BJ (cell line): Measurements from ENCODE around the gene AJAP1. TPM values are rescaled to one million over a fixed set of nuclear protein-coding genes. Genes with fewer than 3 reads are reported as not detected.
A peak's percentile ranks its signal among the peaks of the same experiment; 100 is the strongest.
"Not testable (repeated sequence)": the region's sequence is repeated elsewhere in the genome, so short reads cannot be mapped to it uniquely, and the experiment has no call there.

Source experiments
- CTCF ChIA-PET: fragments of 350-600 bp; formaldehyde crosslinking; extraction: SDS; loops from one replicate; lab custom pipeline; 2021; ENCODE audit warnings: antibody characterized with exemption, inconsistent platforms; lab: Yijun Ruan, JAX
- POLR2A ChIA-PET: fragments of 300-600 bp; sonication (Branson Sonifier 250); formaldehyde crosslinking; extraction: SDS; loops from one replicate; lab custom pipeline; 2021; ENCODE audit warnings: antibody characterized with exemption; lab: Charles Lee
- DNase-seq: peaks from one replicate; pipeline ENCODE4 v3.0.0-alpha.2; 2011; ENCODE audit warnings: low read depth
- H3K27me3 ChIP-seq: 2 replicates; pipeline ENCODE4 v1.6.0; 2011; ENCODE audit warnings: low read length; ENCODE audit not compliant: control insufficient read depth, insufficient read depth
- H3K36me3 ChIP-seq: 2 replicates; pipeline ENCODE4 v1.5.1; 2011; ENCODE audit warnings: low read length; ENCODE audit not compliant: control insufficient read depth, insufficient read depth
- H3K4me3 ChIP-seq: 2 replicates; pipeline ENCODE4 v1.5.1; 2011; ENCODE audit warnings: low read depth, mild to moderate bottlenecking, control low read depth, low read length
- CTCF ChIP-seq: IDR thresholded peaks from 2 replicates; pipeline ENCODE4 v1.5.1; 2011; ENCODE audit warnings: low read depth, mild to moderate bottlenecking, control low read depth, inconsistent platforms, low read length, moderate library complexity; ENCODE audit not compliant: insufficient read depth
- polyA plus RNA-seq: library from polyadenylated mRNA; depleted of rRNA; stranded (reverse); fragments of >200 nt; gene quantifications from 2 replicates; pipeline ENCODE4 v1.2.3, GENCODE V29; 2011

Gene AJAP1
- polyA plus RNA-seq, 1 experiment, result 0.80 TPM

- H3K4me3 ChIP-seq, result no peak overlapping the region
- H3K27me3 ChIP-seq, result no peaks in the 10 kb centered on the region
- ChIA-PET CTCF (no interaction called here), POLR2A (no interaction called here)
- H3K36me3 ChIP-seq, result no peaks in the 10 kb centered on the region
- TF ChIP-seq CTCF, result no peak
- DNase-seq, result no peak
Observed at GRCh38 chr1:4662168-4662567, 7.8 kb downstream of the AJAP1 start.

- no peak for TF ChIP-seq CTCF
- Histone ChIP-seq H3K36me3 (no peaks in the 10 kb centered on the region), H3K27me3 (no peaks in the 10 kb centered on the region), H3K4me3 (no peak overlapping the region)
- ChIA-PET CTCF (no interaction called here), POLR2A (no interaction called here)
- DNase-seq, result no peak
Observed at GRCh38 chr1:4662723-4663122, 8.3 kb downstream of the AJAP1 start.

- POLR2A ChIA-PET, result no interaction called here
- Histone ChIP-seq H3K27me3 (no peaks in the 10 kb centered on the region), H3K4me3 (no peak overlapping the region), H3K36me3 (no peaks in the 10 kb centered on the region)
- no peak for TF ChIP-seq CTCF
- CTCF ChIA-PET, result no interaction called here
- DNase-seq, result no peak
Observed at GRCh38 chr1:4664095-4664494, 9.7 kb downstream of the AJAP1 start.

GRCh38 chr1:4664606-4665005, 10.2 kb downstream of the AJAP1 start:
- TF ChIP-seq CTCF, result no peak
- no peaks in the 10 kb centered on the region for H3K27me3 ChIP-seq
- DNase-seq, result no peak
- POLR2A ChIA-PET, result no interaction called here
- CTCF ChIA-PET, result no interaction called here
- H3K36me3 ChIP-seq, result no peaks in the 10 kb centered on the region
- no peak overlapping the region for H3K4me3 ChIP-seq

GRCh38 chr1:4665456-4665855, 11.0 kb downstream of the AJAP1 start:
- POLR2A ChIA-PET, result no interaction called here
- Histone ChIP-seq H3K4me3 (no peak overlapping the region), H3K36me3 (no peaks in the 10 kb centered on the region), H3K27me3 (no peaks in the 10 kb centered on the region)
- TF ChIP-seq CTCF, result no peak
- DNase-seq, result no peak
- CTCF ChIA-PET, result no interaction called here

GRCh38 chr1:4666683-4667082, 12.3 kb downstream of the AJAP1 start:
- POLR2A ChIA-PET, H3K4me3 ChIP-seq, H3K36me3 ChIP-seq, H3K27me3 ChIP-seq, CTCF ChIA-PET: not testable (repeated sequence)
- DNase-seq, result peak; percentile 20
